ENCODE results near the gene NCEH1.

DNA sequence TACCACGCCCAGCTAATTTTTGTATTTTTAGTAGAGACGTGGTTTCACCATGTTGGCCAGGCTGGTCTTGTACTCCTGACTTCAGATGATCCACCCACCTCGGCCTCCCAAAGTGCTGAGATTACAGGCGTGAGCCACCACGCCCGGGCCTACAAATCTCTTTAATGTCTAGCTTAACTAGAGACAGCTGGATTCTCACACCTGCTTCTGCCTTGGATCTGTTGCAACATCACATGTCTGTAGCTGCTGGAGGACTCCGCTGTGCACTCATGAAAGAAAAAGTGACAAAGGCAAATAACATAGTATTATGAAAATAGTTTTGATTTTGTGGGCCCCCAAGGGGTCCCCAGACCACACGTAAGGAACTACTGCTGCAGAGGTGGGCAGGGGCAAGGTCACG, 85.9 kb downstream of the NCEH1 start:
- TF ChIP-seq SIN3A (IDR thresholded peaks at IDR 0.05; ENCODE audit: low read depth, low read length): no peak
- TF ChIP-seq, protein P1, sequence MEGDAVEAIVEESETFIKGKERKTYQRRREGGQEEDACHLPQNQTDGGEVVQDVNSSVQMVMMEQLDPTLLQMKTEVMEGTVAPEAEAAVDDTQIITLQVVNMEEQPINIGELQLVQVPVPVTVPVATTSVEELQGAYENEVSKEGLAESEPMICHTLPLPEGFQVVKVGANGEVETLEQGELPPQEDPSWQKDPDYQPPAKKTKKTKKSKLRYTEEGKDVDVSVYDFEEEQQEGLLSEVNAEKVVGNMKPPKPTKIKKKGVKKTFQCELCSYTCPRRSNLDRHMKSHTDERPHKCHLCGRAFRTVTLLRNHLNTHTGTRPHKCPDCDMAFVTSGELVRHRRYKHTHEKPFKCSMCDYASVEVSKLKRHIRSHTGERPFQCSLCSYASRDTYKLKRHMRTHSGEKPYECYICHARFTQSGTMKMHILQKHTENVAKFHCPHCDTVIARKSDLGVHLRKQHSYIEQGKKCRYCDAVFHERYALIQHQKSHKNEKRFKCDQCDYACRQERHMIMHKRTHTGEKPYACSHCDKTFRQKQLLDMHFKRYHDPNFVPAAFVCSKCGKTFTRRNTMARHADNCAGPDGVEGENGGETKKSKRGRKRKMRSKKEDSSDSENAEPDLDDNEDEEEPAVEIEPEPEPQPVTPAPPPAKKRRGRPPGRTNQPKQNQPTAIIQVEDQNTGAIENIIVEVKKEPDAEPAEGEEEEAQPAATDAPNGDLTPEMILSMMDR (IDR thresholded peaks at IDR 0.05 in 2 of 3, conservative IDR thresholded peaks at IDR 0.05 in 1 of 3; ENCODE audit: control insufficient read depth in 2 of 3, extremely low read depth in 1 of 3, insufficient read depth in 1 of 3, low read depth in 3 of 3, low read length in 3 of 3): no peak
- no peak for TF ChIP-seq SUPT20H (IDR thresholded peaks at IDR 0.05; ENCODE audit: borderline replicate concordance, control insufficient read depth, low read depth, low read length)
- TF ChIP-seq, protein P2, sequence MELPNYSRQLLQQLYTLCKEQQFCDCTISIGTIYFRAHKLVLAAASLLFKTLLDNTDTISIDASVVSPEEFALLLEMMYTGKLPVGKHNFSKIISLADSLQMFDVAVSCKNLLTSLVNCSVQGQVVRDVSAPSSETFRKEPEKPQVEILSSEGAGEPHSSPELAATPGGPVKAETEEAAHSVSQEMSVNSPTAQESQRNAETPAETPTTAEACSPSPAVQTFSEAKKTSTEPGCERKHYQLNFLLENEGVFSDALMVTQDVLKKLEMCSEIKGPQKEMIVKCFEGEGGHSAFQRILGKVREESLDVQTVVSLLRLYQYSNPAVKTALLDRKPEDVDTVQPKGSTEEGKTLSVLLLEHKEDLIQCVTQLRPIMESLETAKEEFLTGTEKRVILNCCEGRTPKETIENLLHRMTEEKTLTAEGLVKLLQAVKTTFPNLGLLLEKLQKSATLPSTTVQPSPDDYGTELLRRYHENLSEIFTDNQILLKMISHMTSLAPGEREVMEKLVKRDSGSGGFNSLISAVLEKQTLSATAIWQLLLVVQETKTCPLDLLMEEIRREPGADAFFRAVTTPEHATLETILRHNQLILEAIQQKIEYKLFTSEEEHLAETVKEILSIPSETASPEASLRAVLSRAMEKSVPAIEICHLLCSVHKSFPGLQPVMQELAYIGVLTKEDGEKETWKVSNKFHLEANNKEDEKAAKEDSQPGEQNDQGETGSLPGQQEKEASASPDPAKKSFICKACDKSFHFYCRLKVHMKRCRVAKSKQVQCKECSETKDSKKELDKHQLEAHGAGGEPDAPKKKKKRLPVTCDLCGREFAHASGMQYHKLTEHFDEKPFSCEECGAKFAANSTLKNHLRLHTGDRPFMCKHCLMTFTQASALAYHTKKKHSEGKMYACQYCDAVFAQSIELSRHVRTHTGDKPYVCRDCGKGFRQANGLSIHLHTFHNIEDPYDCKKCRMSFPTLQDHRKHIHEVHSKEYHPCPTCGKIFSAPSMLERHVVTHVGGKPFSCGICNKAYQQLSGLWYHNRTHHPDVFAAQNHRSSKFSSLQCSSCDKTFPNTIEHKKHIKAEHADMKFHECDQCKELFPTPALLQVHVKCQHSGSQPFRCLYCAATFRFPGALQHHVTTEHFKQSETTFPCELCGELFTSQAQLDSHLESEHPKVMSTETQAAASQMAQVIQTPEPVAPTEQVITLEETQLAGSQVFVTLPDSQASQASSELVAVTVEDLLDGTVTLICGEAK (IDR thresholded peaks at IDR 0.05; ENCODE audit: borderline replicate concordance): no peak
- TF ChIP-seq TAF1 (IDR thresholded peaks at IDR 0.05; ENCODE audit: borderline replicate concordance, low read depth, low read length): no peak
- no peak for TF ChIP-seq BMI1 (IDR thresholded peaks at IDR 0.05; ENCODE audit: borderline replicate concordance)
- TF ChIP-seq, protein P3, sequence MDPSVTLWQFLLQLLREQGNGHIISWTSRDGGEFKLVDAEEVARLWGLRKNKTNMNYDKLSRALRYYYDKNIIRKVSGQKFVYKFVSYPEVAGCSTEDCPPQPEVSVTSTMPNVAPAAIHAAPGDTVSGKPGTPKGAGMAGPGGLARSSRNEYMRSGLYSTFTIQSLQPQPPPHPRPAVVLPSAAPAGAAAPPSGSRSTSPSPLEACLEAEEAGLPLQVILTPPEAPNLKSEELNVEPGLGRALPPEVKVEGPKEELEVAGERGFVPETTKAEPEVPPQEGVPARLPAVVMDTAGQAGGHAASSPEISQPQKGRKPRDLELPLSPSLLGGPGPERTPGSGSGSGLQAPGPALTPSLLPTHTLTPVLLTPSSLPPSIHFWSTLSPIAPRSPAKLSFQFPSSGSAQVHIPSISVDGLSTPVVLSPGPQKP (IDR thresholded peaks at IDR 0.05; ENCODE audit: low read depth, low read length): no peak
- no peak for TF ChIP-seq RELA (IDR thresholded peaks at IDR 0.05; ENCODE audit: borderline replicate concordance, partially characterized antibody)
- TF ChIP-seq POLR2A (IDR thresholded peaks at IDR 0.05; ENCODE audit: low read depth, low read length): no peak
- no peak for TF ChIP-seq KDM1A (IDR thresholded peaks at IDR 0.05; ENCODE audit: borderline replicate concordance)
